ENCODE results near the gene RC3H2.

DNA sequence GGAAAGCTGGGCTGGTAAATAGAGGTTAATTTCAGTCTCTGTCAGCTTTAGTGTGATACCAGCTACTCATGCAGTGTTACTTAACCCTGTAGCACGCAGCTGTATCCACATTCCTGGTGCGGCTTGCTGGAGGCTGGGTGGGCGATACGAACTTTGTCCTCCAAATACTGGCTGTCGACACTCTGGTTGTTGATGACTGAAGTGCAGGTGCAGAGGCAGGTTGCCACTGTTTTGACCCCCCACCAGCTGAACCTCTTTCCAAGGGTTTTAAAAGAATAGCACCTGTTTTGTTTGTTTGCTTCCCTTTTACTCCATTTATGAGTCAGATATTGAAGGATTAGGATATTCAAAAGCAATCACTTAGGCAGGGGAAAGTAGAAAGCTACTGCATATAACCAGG lies 31.3 kb upstream of the RC3H2 start:
- TF ChIP-seq CTCF (IDR thresholded peaks at IDR 0.05) (no peak), POLR2A (IDR thresholded peaks at IDR 0.05) (no peak)

Data from tibial nerve (tissue), 3 donors.